Adipocyte (in vitro differentiated cells): ENCODE measurements around the gene PCDH18.
"Not testable (repeated sequence)": the region's sequence is repeated elsewhere in the genome, so short reads cannot be mapped to it uniquely, and the experiment has no call there.

Experiments used
- DNase-seq: peaks from one replicate; pipeline ENCODE4 v3.0.0-alpha.2; 2015; ENCODE audit warnings: low read depth
- H3K27me3 ChIP-seq: replicated peaks from 2 replicates; pipeline ENCODE4 v1.7.0; 2013; ENCODE audit warnings: mild to moderate bottlenecking, low read length, moderate library complexity; ENCODE audit not compliant: control insufficient read depth, insufficient read depth
- H3K36me3 ChIP-seq: 2 replicates; pipeline ENCODE4 v1.7.0; 2013; ENCODE audit warnings: low read length, mild to moderate bottlenecking, moderate library complexity; ENCODE audit not compliant: control insufficient read depth, insufficient read depth, severe bottlenecking
- H3K4me1 ChIP-seq: 2 replicates; pipeline ENCODE4 v1.7.0; 2013; ENCODE audit warnings: mild to moderate bottlenecking, low read length, moderate library complexity; ENCODE audit not compliant: control insufficient read depth, insufficient read depth
- H3K4me3 ChIP-seq: 2 replicates; pipeline ENCODE4 v1.7.0; 2013; ENCODE audit warnings: mild to moderate bottlenecking, low read length, moderate library complexity
- H3K9ac ChIP-seq: 2 replicates; pipeline ENCODE4 v1.7.0; 2013; ENCODE audit warnings: mild to moderate bottlenecking, low read length, moderate library complexity
- H3K9me3 ChIP-seq: 2 replicates; pipeline ENCODE4 v1.7.0; 2013; ENCODE audit warnings: mild to moderate bottlenecking, low read length, moderate library complexity; ENCODE audit not compliant: control insufficient read depth

PCDH18 gene

DNA sequence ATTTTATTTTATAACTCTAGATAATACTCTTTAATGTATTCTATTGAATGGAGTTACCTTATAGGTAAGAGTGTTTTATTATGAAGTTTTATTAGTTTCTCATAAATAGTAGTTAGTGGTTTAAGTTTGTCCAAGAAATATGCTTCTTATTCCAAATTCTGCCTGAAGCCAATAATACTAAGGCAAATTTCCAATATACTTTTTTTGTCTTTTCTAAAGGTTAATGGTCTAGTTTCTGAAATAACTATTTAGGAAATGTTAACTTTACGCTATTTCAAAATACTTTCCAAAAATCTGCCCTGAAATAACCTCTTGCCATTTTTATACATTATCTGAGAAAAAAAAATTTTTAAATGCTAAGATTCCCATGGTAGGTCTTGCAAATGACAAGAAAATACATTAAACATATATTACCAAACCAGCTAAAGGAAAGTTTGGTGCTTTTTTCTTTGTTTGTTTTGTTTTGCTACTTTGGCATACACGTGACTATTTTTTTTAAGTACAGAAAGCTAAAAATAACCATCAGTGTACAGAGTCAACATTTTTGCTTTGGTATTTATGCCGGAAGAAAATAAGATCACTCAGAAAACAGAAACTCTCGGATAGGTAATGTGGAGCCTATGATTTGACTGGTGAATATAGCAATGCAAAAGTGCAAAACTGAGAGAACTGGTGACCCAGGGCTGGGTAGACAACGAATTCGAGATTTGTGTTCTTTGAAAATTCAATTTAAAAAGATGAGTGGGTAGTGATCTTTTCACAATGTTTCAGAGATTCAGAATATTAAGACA lies 29.8 kb downstream of the PCDH18 start:
- Histone ChIP-seq H3K9me3 (no peaks in the 10 kb centered on the region), H3K9ac (peak overlapping the region; percentile 40), H3K4me3 (peak overlapping the region; percentile 60), H3K27me3 (no peaks in the 10 kb centered on the region), H3K4me1 (peaks cover 12% of the 10 kb centered on the region), H3K36me3 (no peaks in the 10 kb centered on the region)
- DNase-seq = no peak

DNA sequence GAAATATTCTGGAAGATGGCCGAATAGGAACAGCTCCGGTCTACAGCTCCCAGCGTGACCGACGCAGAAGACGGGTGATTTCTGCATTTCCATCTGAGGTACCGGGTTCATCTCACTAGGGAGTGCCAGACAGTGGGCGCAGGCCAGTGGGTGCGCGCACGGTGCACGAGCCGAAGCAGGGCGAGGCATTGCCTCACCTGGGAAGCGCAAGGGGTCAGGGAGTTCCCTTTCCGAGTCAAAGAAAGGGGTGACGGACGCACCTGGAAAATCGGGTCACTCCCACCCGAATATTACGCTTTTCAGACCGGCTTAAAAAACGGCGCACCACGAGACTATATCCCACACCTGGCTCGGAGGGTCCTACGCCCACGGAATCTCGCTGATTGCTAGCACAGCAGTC lies 36.0 kb downstream of the PCDH18 start:
- not testable (repeated sequence) for H3K4me1 ChIP-seq, H3K27me3 ChIP-seq, H3K36me3 ChIP-seq, H3K9me3 ChIP-seq, DNase-seq, H3K9ac ChIP-seq, H3K4me3 ChIP-seq

DNA sequence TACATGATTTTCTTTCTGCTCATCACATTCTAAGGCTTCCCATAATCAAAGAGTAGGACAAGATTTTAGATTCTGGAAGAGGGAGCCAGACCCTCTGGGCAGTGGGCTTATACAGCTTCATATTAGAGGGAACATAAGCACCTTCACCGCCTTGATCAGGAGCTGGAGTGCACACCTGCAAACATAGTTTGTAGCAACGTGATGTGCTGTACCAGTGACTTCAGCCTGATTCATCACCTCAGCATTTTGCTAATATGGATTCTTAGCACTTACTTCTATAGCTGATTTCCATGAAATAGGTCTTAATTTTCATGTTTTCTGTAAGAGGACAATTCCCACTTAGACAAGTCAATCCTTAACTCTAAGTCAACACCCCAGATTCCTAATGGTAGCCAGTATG lies 36.7 kb downstream of the PCDH18 start:
- Histone ChIP-seq H3K9ac (no peak overlapping the region), H3K4me3 (no peak overlapping the region), H3K27me3 (no peaks in the 10 kb centered on the region), H3K4me1 (peaks cover 3% of the 10 kb centered on the region), H3K9me3 (no peaks in the 10 kb centered on the region), H3K36me3 (no peaks in the 10 kb centered on the region)
- DNase-seq = no peak

DNA sequence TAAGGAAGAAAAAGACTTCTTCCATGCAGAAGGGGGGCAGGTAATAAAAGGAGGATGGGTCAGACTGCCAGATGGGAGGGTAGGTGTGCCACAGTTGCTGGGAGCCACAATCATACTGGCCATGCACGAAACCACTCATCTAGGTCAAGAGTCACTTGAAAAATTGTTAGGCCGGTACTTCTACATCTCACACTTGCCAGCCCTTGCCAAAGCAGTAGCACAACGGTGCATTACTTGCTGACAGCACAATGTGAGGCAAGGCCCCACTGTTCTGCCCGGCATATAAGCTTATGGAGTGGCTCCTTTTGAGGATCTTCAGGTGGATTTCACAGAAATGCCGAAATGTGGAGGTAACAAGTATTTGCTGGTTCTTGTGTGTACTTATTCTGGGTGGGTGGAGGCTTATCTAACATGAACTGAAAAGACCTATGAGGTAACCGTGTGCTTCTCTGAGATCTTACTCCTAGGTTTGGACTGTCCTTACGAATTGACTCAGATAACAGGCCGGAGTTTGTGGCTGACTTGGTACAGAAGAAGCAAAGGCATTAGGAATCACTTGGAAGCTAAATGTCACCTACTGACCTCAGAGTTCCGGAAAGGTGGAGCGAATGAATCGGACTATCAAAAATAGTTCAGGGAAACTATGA lies 48.9 kb downstream of the PCDH18 start:
- not testable (repeated sequence) for H3K9ac ChIP-seq, DNase-seq, H3K36me3 ChIP-seq, H3K4me3 ChIP-seq, H3K4me1 ChIP-seq, H3K27me3 ChIP-seq, H3K9me3 ChIP-seq

DNA sequence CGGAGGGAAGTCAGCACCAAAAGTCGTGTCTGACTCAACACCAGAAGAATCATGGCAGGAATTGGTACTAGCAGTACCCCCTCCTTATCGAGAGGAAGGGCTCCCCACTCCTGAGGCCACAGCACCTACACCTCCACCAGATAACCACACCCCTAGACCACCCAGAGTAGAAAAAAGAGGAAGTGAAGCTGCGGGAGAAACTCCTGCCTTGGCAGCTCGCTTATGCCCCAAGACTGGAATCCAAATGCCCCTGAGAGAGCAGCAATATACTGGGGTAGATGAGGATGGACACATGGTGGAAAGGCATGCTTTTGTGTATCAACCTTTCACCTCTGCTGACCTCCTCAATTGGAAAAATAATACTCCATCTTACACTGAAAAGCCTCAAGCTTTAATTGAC lies 52.6 kb downstream of the PCDH18 start:
- DNase-seq, H3K9me3 ChIP-seq, H3K27me3 ChIP-seq, H3K4me3 ChIP-seq, H3K4me1 ChIP-seq, H3K9ac ChIP-seq, H3K36me3 ChIP-seq: not testable (repeated sequence)

DNA sequence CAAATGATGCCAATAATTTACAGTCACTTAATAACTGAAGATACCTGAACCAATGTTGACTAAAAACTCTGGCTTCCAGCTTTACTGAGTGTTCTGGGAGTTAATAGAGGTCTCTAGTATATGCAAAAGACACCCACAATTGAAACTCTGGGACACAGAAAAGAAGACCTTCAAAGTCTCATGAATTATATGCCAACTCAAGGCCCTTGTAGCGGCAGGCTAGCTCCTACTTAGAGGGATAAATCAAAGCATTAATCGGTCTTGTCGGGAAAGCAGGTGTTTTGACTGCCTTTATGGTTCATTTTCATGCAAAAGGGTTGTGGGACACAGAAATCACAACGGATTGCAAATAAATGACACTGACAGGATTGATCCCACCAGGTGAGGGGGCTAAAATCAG lies 55.9 kb downstream of the PCDH18 start:
- Histone ChIP-seq H3K36me3 (no peaks in the 10 kb centered on the region), H3K4me3 (no peak overlapping the region), H3K4me1 (peaks cover 12% of the 10 kb centered on the region), H3K9me3 (no peaks in the 10 kb centered on the region), H3K9ac (no peak overlapping the region), H3K27me3 (no peaks in the 10 kb centered on the region)
- no peak for DNase-seq

DNA sequence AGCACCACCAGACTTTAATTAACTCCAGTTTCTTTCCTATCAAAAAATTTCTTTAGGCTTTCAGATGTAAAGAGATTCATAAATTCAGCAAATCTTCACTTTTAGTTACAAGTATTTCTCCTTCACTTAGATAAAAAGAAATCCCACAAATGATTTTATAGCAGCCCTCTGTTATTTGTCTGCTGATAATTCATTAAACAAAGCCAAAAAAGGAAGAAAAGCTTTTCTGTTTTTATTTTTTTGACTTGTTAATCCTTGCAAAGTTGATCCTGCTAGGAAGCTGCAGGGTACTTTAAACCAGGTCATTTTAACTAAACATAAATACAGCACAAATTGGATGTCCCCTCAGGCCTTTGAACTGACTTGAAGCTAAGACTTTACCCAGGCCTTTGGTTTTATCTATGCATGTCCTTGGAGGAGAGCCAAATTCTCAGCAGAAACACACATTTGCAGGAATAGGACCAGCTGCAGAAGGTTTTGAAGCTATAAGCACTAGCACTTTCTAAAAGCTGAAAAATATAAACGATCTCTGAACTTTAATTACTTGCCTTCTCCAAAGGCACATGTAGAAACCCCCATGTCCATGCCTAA lies 57.5 kb downstream of the PCDH18 start:
- Histone ChIP-seq H3K27me3 (no peaks in the 10 kb centered on the region), H3K9me3 (no peaks in the 10 kb centered on the region), H3K4me1 (peaks cover 19% of the 10 kb centered on the region), H3K9ac (no peak overlapping the region), H3K36me3 (no peaks in the 10 kb centered on the region), H3K4me3 (no peak overlapping the region)
- peak; percentile 81 for DNase-seq

DNA sequence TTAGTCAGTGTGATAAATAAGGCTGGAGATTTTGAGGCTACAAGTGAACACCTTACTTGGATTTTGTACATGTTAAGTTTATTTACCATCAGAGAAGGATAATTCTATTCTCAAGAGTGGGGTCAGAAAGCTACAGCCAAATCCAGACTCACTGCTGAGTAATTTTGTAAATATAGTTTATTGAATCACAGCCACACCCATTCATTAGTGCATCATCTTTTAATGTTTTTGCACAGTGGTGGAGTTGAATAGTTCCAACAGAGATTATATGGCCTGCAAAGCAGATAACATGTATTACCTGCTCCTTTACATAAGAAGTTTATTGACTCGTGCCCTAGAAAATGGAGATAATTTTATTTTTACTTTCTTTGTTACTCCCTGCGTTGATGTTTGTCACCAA lies 60.4 kb downstream of the PCDH18 start:
- Histone ChIP-seq H3K9me3 (no peaks in the 10 kb centered on the region), H3K4me1 (peaks cover 19% of the 10 kb centered on the region), H3K9ac (no peak overlapping the region), H3K4me3 (no peak overlapping the region), H3K36me3 (no peaks in the 10 kb centered on the region), H3K27me3 (no peaks in the 10 kb centered on the region)
- DNase-seq = peak; percentile 27

DNA sequence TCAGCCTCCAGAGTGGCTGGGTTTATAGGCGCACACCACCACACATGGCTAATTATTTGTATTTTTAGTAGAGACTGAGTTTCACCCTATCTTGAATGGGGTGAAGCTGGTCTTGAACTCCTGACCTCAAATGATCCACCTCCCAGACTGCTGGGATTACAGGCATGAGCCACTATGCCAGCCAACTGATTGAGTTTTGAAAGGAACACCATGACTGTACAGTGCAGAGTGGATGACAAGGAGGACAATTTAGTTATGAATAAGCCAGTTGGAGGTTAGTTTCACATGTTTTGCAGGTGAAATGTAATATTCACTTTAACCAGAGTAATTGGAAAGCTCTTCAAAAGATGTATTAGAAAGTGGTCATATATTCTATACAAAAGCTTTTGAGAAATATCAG lies 60.8 kb downstream of the PCDH18 start:
- H3K9me3 ChIP-seq = no peaks in the 10 kb centered on the region
- no peak overlapping the region for H3K9ac ChIP-seq
- no peaks in the 10 kb centered on the region for H3K36me3 ChIP-seq
- DNase-seq = no peak
- no peaks in the 10 kb centered on the region for H3K27me3 ChIP-seq
- H3K4me3 ChIP-seq = no peak overlapping the region
- peaks cover 19% of the 10 kb centered on the region for H3K4me1 ChIP-seq

DNA sequence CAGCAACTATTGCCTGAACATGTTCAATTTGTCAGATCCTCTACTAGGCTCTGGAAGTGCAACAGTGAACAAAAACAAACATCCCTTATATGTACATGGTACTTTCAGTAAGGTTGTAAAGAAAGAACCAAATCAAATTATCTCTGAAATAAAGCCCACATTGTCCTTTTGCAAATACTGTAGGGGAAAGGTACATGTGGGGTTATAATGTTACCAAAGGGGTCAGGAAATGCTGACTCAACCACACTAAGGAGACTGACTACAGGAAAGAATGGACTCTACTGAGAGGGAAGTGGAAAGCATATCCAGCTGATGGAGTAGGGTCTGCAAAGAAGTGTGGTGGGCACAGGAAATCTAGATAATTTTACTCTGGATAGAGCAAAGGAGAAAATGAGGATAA lies 61.5 kb downstream of the PCDH18 start:
- Histone ChIP-seq H3K27me3 (no peaks in the 10 kb centered on the region), H3K4me3 (no peak overlapping the region), H3K4me1 (peaks cover 19% of the 10 kb centered on the region), H3K36me3 (no peaks in the 10 kb centered on the region), H3K9me3 (no peaks in the 10 kb centered on the region), H3K9ac (no peak overlapping the region)
- DNase-seq = no peak
